ENCODE results near the gene MEGF10.

MEGF10 gene

GRCh38 chr5:127440831-127441230 lies 150.2 kb downstream of the MEGF10 start:
- no peak for DNase-seq (ENCODE audit: low read depth in 2 of 2)

- DNase-seq (ENCODE audit: low read depth in 2 of 2) = no peak
These were observed 151.3 kb downstream of the MEGF10 start for GRCh38 chr5:127441799-127442484.

- no peak for DNase-seq (ENCODE audit: low read depth in 2 of 2)
These were observed 153.6 kb downstream of the MEGF10 start for GRCh38 chr5:127444171-127444570.

- no peak for DNase-seq (ENCODE audit: low read depth in 2 of 2)
These were observed 154.7 kb downstream of the MEGF10 start for GRCh38 chr5:127445328-127445727.

- no peak for DNase-seq (ENCODE audit: low read depth in 2 of 2)
These were observed 156.0 kb downstream of the MEGF10 start for GRCh38 chr5:127446626-127447025.

GRCh38 chr5:127447827-127448226 lies 157.2 kb downstream of the MEGF10 start:
- no peak for DNase-seq (ENCODE audit: low read depth in 2 of 2)

GRCh38 chr5:127450046-127450445 lies 159.4 kb downstream of the MEGF10 start:
- DNase-seq (ENCODE audit: low read depth in 2 of 2) = no peak

- DNase-seq (ENCODE audit: low read depth in 2 of 2) = no peak
These were observed 160.5 kb downstream of the MEGF10 start for GRCh38 chr5:127451096-127451495.

- no peak for DNase-seq (ENCODE audit: low read depth in 2 of 2)
These were observed 162.0 kb downstream of the MEGF10 start for GRCh38 chr5:127452626-127453025.

GRCh38 chr5:127471211-127471610 lies 180.6 kb downstream of the MEGF10 start:
- DNase-seq (ENCODE audit: low read depth in 2 of 2) = no peak

- DNase-seq (ENCODE audit: low read depth in 2 of 2) = no peak
These were observed 182.1 kb downstream of the MEGF10 start for GRCh38 chr5:127472700-127473099.

GRCh38 chr5:127486471-127486870 lies 195.9 kb downstream of the MEGF10 start:
- no peak for DNase-seq (ENCODE audit: low read depth in 2 of 2)

GRCh38 chr5:127492854-127493738 lies 202.5 kb downstream of the MEGF10 start:
- DNase-seq (ENCODE audit: low read depth in 2 of 2) = no peak

GRCh38 chr5:127498548-127498947 lies 208.0 kb downstream of the MEGF10 start:
- DNase-seq (ENCODE audit: low read depth in 2 of 2) = no peak

GRCh38 chr5:127505905-127506304 lies 215.3 kb downstream of the MEGF10 start:
- DNase-seq (ENCODE audit: low read depth in 2 of 2) = no peak

- no peak for DNase-seq (ENCODE audit: low read depth in 2 of 2)
These were observed 216.0 kb downstream of the MEGF10 start for GRCh38 chr5:127506616-127507015.

GRCh38 chr5:127508644-127509373 lies 218.2 kb downstream of the MEGF10 start:
- no peak for DNase-seq (ENCODE audit: low read depth in 2 of 2)
